ENCODE results near the gene RIC8B.

RIC8B gene

GRCh38 chr12:106801830-106802533 is 27.5 kb downstream of the RIC8B start:
- no peak for DNase-seq

DNA sequence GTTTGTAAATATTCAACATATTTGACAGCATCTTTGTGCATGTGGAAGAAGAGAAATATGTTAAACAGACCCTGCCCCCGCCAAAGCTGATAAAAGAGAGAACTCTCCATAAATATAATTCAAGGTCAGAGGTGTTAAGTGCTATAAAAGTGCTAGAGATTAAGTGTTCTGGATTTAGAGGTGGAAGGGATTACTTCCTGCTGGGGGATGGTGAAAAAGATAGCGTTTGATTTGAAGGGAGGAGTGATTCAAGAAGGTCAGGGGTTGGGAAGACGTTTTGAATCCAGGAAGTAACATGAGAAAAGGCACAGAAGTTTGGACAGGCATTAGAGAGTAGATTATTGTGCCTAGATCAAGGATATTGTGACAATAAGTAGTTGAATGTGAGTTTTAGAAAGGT is 30.2 kb downstream of the RIC8B start:
- DNase-seq, result no peak

GRCh38 chr12:106814714-106815113 is 40.2 kb downstream of the RIC8B start:
- DNase-seq, result peak; percentile 16

GRCh38 chr12:106815741-106816140 is 41.3 kb downstream of the RIC8B start:
- no peak for DNase-seq

DNA sequence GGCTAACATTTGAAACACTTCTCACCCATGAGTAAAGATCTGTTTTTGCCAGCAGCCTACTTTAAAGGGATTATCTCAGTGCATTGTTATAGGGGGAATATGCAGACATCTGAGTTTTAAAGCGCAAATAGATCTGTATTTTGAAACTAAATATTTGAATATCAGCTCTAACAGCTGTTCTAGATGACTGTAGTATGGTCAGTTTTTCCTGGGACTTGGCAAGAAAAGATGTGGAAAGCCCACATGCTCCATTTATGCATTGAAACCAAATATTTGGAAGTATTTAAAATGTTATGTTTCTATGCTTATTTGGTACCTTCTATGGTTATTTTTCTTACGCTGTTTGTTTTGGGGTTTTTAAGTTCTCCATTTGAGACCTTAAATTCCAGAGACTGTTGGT is 41.7 kb downstream of the RIC8B start:
- DNase-seq, result no peak

DNA sequence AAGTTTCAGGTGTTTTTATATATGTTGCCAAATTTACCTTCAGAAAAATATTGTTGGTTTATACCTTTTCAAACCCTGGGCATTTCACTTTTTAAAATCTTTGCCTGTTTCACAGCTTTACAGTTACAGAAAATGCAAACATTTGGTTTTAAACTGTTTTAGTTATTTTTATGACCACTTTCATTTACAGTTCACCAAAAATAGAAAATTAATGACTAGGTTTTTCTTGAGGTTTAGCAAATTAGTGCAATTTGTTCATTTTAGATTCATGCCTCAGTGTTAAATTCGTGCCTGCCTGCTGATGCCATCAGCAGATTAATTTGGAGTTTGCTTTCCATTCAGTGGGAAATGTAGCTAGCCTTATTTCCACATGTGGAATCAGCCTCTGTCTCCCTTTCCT is 45.5 kb downstream of the RIC8B start:
- no peak for DNase-seq

DNA sequence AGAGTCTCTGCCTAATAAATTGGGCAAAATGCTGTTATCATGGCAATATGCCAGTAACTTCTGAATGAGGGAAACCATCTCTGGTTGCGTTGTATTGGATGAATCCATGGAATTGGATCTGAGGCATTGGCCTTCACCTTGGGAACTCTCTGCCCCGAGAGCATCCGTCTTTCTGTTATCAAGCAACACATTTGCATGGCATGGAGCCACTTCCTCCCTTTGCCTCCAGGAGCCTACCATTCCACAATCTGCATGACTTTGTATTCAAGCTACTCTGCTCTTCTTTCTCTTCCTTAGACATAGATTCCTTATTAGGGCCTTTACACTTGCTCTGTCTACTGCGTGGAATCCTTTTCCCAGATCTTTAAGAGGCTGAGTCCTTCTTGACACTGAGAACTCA is 57.2 kb downstream of the RIC8B start:
- no peak for DNase-seq

DNA sequence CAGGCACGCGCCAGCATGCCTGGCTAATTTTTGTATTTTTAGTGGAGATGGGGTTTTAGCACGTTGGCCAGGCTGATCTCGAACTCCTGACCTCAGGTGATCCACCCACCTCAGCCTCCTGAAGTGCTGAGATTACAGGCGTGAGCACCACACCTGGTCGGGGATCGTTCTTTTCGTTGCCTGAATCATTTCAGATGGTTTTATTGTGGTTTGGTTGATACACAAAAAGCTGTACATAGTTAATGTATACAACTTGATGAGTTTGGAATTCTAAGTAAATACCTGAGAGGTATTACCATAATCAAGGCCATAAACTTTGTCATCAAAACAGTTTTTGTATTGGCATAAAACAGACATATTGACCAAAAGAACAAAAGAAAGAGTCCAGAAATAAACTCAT is 63.3 kb downstream of the RIC8B start:
- no peak for DNase-seq

GRCh38 chr12:106839333-106839732 is 64.9 kb downstream of the RIC8B start:
- DNase-seq, result no peak

GRCh38 chr12:106840243-106840642 is 65.8 kb downstream of the RIC8B start:
- no peak for DNase-seq

GRCh38 chr12:106841510-106842302 is 67.2 kb downstream of the RIC8B start:
- DNase-seq, result peak; percentile 29

DNA sequence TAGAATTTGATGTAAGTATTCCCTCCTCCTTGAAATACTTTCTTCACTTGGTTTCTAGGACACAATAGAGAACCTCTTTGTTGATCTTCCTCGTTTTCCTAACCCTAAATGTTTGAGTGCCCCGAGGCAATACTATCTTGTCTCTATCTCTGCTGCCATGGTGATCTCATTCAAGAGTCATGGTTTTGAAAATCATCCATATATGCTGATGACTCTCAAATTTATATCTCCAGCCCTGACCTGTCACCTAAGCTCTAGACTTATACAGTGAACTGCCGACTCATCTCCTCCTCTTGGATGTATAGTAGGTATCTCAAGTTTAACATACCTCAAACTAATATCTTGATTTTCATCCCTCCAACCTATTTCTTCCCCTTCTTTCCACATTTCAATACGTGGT is 71.4 kb downstream of the RIC8B start:
- no peak for DNase-seq

DNA sequence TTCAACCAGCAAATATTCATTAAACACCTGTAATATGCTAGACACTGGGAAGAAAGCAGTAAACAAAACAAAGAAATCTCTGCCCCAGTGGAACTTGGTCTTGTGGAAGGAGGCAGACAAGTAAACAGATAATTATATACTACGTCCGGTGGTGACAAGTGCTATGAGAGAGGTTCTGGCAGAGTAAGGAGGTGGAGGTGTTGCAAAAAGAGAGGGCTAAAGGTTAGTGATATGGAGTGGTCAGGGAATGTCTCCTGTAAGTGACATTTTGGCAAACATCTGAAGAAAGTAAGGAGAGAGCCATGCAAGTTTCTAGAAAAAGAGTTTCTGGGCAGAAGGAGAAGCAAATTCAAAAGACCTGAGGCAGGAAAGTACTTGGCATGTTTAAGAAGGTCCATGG is 73.4 kb downstream of the RIC8B start:
- no peak for DNase-seq

- no peak for DNase-seq
Observed at GRCh38 chr12:106851306-106851705, 76.8 kb downstream of the RIC8B start.

GRCh38 chr12:106854723-106855122 is 80.2 kb downstream of the RIC8B start:
- DNase-seq, result no peak

DNA sequence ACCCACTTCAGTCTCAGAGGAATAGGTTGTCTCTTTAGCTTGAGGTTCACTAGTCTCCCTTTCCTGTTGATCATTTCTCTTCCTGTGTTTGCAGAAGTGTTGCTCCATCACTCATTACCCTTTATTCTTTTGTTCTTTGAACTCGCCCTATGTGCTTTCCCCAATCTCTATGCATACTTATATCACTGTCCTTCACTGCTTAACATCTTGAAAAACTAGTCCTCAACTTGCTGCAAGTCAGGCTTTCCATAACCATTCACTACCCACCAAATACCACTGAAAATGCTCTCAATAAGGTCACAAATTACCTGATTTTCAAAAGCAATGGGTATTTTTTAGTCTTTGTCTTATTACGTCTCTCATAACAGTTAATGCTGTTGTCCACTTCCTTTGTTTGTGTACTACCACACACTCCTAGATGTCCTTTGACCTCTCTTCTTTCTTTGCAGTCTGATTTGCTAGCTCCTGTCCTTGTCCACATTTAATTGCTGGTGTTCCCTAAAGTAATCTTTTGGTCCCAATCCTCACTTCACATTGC is 80.8 kb downstream of the RIC8B start:
- no peak for DNase-seq

GRCh38 chr12:106861984-106862916 is 87.8 kb downstream of the RIC8B start:
- DNase-seq, result no peak

DNA sequence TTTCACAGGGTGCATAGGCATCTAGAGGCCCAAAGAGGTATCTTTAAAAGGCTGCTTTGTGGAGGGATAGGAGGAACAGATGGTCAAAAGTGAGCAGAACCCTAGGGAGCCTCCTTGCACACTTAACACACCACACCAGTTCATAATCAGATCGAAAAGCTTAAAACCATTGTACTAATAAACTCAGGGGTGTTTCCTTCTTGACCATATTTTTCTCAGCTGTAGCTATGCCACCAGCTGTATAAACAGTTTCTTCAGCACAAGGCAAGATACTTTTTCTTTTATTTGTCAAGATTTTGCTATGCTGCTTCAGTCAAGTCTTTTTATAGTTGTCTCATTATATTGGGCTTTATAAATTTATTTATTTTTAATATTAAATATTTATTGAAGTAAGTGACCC is 88.7 kb downstream of the RIC8B start:
- DNase-seq, result no peak

DNA sequence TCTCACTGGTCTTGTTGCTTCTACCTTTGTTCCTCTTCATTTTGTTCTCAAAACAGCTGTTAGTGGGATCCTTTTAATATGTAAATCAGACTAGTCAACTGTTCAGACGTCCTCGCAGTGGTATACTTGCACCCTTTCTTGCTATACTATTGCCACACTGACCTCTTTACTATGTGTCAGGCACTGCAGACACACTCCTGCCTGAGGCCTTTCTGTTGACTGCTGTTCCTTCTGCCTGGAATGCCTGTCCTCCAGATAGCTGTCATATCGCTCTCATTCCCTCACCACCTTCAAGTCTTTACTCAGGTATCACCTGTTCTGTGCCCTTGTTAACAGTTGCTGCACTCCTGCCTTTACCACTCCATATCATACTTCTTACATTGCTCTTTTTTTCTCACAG is 91.2 kb downstream of the RIC8B start:
- DNase-seq, result no peak

GRCh38 chr12:106866426-106867080 is 92.1 kb downstream of the RIC8B start:
- no peak for DNase-seq

DNA sequence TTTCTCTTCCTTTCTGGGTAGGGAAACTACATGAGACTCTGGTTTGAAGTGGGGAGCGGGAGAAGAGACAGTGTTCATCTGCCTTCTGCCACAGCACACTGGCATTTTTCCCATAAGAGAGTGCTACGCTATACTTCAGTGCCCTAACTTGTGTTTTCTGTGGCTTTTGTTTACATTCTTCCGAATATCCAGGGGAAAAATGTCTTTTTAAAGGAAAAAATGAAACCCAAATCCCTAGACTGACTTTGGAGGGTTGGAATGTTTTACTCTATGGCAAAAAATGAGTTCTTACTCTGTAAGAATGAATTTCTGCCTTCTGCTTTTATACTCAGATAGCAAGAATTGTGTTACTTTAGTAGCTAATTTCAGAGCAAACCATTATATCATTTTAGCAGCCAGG is 93.2 kb downstream of the RIC8B start:
- DNase-seq, result no peak

DNA sequence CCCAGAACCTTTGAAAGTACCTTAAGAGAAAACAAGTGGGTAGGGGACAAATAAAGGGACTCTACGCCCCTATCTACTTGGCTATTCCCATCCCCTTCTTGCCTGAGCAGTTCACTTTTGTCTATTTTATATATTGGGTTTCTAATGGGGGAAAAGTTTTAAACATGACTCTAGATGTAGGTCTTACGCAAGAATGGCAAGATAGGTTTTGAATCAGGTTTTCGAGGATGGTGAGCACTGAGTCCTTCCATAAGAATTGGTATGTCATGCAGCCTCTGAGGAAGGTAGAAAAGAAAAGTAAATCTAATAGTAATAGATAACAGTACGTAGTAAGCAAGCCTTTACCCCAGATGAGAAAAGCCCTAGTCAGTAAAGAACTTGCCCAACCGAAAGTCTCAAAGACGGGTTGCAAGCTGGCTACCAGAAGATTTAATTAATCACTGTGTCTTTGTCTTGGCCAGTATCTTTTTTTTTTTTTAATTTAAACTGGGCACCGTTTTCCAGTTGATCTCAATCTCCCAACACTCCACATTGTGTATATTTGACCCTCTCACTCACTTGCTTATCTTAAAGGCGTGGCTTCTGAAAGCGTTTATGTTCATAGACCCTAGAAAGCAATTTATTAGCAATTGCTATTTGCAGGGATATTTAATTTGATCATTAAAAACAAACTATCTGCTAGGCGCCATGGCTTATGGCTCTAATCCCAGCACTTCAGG is 94.7 kb downstream of the RIC8B start:
- no peak for DNase-seq

Data from retina (tissue), 1 donor.